Cerebellar cortex (tissue), 1 donor: ENCODE measurements around the gene VANGL1.
A peak's percentile ranks its signal among the peaks of the same experiment; 100 is the strongest.

Source experiments
- DNase-seq: peaks from one replicate; pipeline ENCODE4 v3.0.0-alpha.2; 2015; ENCODE audit warnings: low spot score

VANGL1 gene

GRCh38 chr1:115643666-115644065, 1.9 kb downstream of the VANGL1 start:
- no peak for DNase-seq

GRCh38 chr1:115644109-115644508, 2.3 kb downstream of the VANGL1 start:
- no peak for DNase-seq

GRCh38 chr1:115647047-115647446, 5.3 kb downstream of the VANGL1 start:
- DNase-seq, result no peak

GRCh38 chr1:115647507-115647906, 5.7 kb downstream of the VANGL1 start:
- DNase-seq, result no peak

- no peak for DNase-seq
Observed at GRCh38 chr1:115647919-115648650, 6.3 kb downstream of the VANGL1 start.

- DNase-seq, result no peak
Observed at GRCh38 chr1:115648717-115649691, 7.2 kb downstream of the VANGL1 start.

GRCh38 chr1:115649964-115650363, 8.2 kb downstream of the VANGL1 start:
- DNase-seq, result no peak

- no peak for DNase-seq
Observed at GRCh38 chr1:115650961-115651360, 9.2 kb downstream of the VANGL1 start.

- DNase-seq, result no peak
Observed at GRCh38 chr1:115651391-115651790, 9.6 kb downstream of the VANGL1 start.

GRCh38 chr1:115652236-115652788, 10.5 kb downstream of the VANGL1 start:
- DNase-seq, result no peak

GRCh38 chr1:115654125-115654524, 12.4 kb downstream of the VANGL1 start:
- no peak for DNase-seq

GRCh38 chr1:115654663-115655305, 13.0 kb downstream of the VANGL1 start:
- no peak for DNase-seq

GRCh38 chr1:115655306-115655663, 13.5 kb downstream of the VANGL1 start:
- DNase-seq, result no peak

- no peak for DNase-seq
Observed at GRCh38 chr1:115655916-115656315, 14.1 kb downstream of the VANGL1 start.

GRCh38 chr1:115656461-115657077, 14.8 kb downstream of the VANGL1 start:
- no peak for DNase-seq

GRCh38 chr1:115658646-115659045, 16.9 kb downstream of the VANGL1 start:
- DNase-seq, result no peak

GRCh38 chr1:115660151-115660550, 18.4 kb downstream of the VANGL1 start:
- no peak for DNase-seq

- no peak for DNase-seq
Observed at GRCh38 chr1:115661157-115661556, 19.4 kb downstream of the VANGL1 start.

GRCh38 chr1:115665319-115666096, 23.7 kb downstream of the VANGL1 start:
- DNase-seq, result peak; percentile 5

- DNase-seq, result no peak
Observed at GRCh38 chr1:115666206-115666605, 24.4 kb downstream of the VANGL1 start.

- DNase-seq, result peak; percentile 89
Observed at GRCh38 chr1:115666702-115667101, 24.9 kb downstream of the VANGL1 start.
